Urinary bladder (tissue), 4 donors: ENCODE data around the gene C6orf89. TPM values are rescaled to one million over a fixed set of nuclear protein-coding genes. Genes with fewer than 3 reads are reported as not detected.

ENCODE experiments used
- DNase-seq: peaks from one replicate; pipeline ENCODE4 v3.0.0-alpha.2; 2015; ENCODE audit errors: extremely low spot score
- H3K27ac ChIP-seq: one replicate; pipeline ENCODE4 v1.5.1; 2013; ENCODE audit warnings: low read depth, mild to moderate bottlenecking, moderate library complexity
- H3K36me3 ChIP-seq: one replicate; pipeline ENCODE4 v1.6.1; 2013; ENCODE audit warnings: mild to moderate bottlenecking, moderate library complexity; ENCODE audit not compliant: insufficient read depth
- H3K4me1 ChIP-seq: one replicate; pipeline ENCODE4 v1.6.1; 2013; ENCODE audit warnings: mild to moderate bottlenecking, moderate library complexity; ENCODE audit not compliant: insufficient read depth
- H3K4me3 ChIP-seq: one replicate; pipeline ENCODE4 v1.5.1; 2013; ENCODE audit warnings: low read depth, low read length
- WGBS: extraction: QIAGEN DNeasy Blood & Tissue Kit; methylation state at CpG from one replicate; pipeline ENCODE4 v1.1.7; 2013; 5-methylcytosine and 5-hydroxymethylcytosine counted together
- polyA plus RNA-seq: library from polyadenylated mRNA; stranded (reverse); fragments of 200-250 nt; gene quantifications from one replicate; pipeline ENCODE4 v1.2.3, GENCODE V29; 2013
- total RNA-seq: library from RNA; depleted of rRNA; stranded (reverse); fragments of >200 nt; gene quantifications from one replicate; pipeline ENCODE4 v1.2.3, GENCODE V29; 2014
- donor health status: healthy with polysubstance abuse.
- donor health status: healthy.

Gene C6orf89
- total and polyA plus RNA-seq, 2 donors = 41.3 to 42.2 TPM

DNA sequence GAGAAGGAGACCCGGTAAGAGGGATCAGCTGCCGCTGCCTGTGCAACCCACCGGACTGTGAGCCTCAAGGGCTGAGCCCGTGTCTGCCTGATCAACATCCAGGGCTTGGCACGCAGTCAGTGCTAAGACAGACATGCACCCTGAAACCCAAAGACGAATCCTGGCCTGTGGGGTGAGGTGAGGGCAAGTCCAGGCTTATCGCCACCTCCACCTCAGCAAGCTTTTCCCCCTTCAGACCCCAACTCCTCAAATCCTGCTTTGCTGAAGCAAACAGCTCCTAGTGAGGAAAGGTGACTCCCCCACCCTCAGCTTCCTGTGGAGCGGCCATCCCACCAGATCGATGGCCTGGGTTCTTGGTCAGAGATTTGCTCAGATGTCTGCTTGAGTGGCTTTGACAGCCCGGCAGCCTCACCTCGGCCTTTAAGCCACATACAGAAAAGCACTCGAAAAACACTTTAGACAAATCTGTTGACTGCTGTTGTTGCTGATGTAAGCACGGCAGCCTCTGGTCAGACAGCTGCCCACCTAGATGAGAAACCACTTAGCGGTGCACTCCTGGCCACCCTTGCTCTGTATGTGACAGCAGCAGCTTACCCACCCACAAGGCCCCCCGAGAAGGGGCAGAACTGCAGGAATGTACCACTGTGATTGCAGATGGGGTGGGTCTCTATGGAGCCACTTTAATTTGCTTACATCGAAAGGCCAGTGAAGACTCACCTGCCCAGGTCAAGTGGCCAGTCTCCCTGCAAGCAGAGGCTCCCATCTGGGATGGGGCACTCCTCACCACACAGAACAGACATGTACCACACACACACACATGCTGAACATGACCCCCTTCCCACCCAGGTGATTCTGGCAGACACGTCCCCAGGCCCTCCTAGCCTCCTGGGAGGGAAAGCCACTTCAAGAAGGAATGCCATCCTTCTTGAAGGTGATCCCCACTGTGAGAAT lies 85.4 kb downstream of the C6orf89 start:
- Histone ChIP-seq H3K27ac (no peak overlapping the region), H3K36me3 (peaks cover 2% of the 10 kb centered on the region), H3K4me1 (no peaks in the 10 kb centered on the region), H3K4me3 (no peak overlapping the region)
- WGBS = 84% methylated on average over 17 of the region's 17 CpGs
- no peak for DNase-seq

DNA sequence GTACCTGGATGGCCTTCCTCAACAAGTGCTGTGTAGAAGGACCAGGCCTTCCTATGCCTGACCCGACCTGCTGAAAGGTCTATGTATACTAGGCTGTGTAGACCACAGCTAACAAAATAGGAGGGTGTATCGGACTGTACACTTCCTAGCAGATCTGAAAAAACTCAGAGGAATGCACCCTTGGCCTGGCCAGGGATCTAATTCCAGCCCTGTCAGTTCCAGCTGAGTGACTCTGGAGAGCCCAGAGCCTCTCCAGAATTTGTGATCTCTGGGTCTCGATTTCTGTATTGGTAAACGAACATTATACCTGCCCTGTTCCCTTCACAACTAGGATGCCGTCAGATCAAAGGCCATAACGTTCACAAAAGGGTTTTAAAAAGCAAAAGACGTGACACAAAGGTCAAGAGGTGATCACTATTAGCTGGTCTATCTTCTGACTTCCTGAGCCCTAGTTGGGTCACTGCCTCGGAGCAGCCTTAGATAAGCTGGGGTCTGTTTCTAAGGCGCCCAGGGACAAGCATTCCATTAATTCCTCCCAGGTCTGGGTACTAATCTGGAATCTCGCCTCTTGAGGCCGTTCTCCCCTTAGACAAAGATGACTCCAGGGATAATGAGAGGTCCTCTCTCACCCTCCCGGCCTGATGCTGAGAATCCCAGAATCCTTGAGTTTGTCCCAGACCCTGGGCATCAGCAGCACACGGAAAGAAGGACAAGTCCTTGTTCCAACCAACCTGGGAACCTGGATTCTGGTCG lies 86.3 kb downstream of the C6orf89 start:
- WGBS = 69% methylated on average over 14 of the region's 14 CpGs
- Histone ChIP-seq H3K4me1 (no peaks in the 10 kb centered on the region), H3K36me3 (peaks cover 5% of the 10 kb centered on the region), H3K4me3 (no peak overlapping the region), H3K27ac (no peak overlapping the region)
- no peak for DNase-seq

- Histone ChIP-seq H3K4me1 (no peaks in the 10 kb centered on the region), H3K36me3 (peaks cover 5% of the 10 kb centered on the region), H3K4me3 (no peak overlapping the region), H3K27ac (no peak overlapping the region)
- 90% methylated on average over 1 of the region's 1 CpG for WGBS
- no peak for DNase-seq
These were observed 87.4 kb downstream of the C6orf89 start for GRCh38 chr6:36973190-36973589.

DNA sequence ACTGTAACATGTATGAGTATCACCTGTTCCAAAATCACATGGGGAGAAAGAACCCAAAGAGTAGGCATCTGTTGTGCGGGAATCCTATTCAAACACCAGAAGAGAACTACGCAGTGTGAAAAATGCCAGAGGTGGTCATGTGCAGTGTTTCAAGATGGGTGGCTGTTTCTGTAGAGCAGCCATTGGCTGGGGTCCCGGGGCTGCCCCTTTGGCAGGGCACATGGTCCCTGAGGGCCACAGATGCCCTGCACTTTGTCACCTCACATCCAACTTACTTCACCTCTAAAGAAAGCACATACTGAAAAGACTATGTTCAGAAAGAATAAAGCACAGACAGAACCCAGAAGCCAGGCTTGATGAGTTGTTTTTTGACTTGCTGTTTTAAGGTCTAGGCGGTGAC lies 87.9 kb downstream of the C6orf89 start:
- WGBS = 78% methylated on average over 4 of the region's 4 CpGs
- Histone ChIP-seq H3K27ac (no peak overlapping the region), H3K36me3 (peaks cover 5% of the 10 kb centered on the region), H3K4me3 (no peak overlapping the region), H3K4me1 (no peaks in the 10 kb centered on the region)
- DNase-seq = no peak

DNA sequence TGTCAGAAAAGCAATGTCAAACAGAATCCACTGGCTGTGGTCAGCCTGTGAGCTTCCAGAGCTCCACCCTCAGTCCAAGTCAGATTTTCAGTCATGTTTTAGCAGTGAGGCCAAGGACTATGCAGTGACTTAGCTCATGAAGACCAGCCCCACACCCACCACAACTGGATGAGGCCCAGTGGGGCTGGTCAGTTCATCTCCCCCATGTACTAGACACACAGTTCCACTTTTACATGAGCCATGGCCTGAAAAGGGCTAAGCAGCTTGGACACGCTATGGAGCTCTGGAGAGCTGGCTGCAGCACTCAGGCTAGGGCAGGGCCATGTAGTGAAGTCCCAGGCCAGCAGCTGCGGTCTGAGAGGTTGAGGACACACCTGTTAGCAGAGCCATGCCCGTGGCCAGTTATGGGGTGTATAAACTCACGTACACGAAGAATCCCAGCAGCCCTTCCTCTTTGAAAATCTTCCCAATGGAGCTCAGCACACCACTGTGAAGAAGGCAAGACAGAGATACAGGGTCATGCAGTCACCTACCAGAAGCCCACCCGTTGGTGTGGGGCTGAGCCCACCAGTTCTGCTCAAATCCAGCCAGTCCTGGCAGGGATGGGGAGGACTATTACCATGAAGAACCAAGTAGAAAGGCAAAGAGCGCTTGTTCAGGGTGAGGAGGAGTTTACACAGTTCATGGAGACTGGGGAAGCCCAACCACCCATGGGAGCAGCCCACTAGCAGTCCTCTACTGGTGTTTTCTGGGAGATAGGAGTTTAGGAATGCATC lies 89.7 kb downstream of the C6orf89 start:
- no peak for DNase-seq
- Histone ChIP-seq H3K36me3 (peaks cover 5% of the 10 kb centered on the region), H3K4me3 (no peak overlapping the region), H3K4me1 (no peaks in the 10 kb centered on the region), H3K27ac (no peak overlapping the region)
- 92% methylated on average over 7 of the region's 7 CpGs for WGBS

DNA sequence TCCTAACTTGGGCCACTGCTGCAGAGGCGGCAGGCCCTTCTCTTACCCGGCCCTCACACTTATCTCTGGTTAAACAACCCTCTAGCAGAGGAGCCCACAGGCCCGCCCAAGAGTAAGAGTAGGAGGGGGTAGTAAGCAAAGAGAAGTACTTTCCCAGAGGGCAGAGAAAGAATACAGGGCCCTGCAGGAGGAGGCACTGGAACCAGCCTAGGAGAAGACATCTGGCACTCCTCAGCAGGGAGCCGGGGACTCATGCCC lies 90.2 kb downstream of the C6orf89 start:
- 84% methylated on average over 4 of the region's 4 CpGs for WGBS
- peaks cover 5% of the 10 kb centered on the region for H3K36me3 ChIP-seq
- no peak overlapping the region for H3K27ac ChIP-seq
- no peaks in the 10 kb centered on the region for H3K4me1 ChIP-seq
- DNase-seq = no peak
- H3K4me3 ChIP-seq = no peak overlapping the region

DNA sequence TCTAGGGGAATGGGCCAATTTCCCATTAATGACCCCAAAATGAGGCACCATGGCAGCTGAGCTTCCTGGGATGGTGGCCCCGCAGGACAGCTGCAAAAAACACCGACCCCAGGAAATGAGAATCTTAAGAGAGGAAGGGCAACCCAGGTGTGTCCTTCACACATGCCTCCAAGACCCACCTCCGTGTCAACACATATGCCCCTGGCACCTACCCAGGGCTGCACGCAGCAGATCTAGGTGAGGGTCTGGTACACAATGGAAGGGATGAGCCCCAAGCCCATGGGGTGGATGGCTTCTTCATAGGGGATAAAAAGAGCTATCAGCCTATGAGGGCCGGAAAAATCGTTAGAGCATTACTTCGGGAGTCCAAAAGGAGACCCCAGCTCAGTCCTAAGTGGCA lies 90.8 kb downstream of the C6orf89 start:
- H3K27ac ChIP-seq = no peak overlapping the region
- no peaks in the 10 kb centered on the region for H3K4me1 ChIP-seq
- WGBS = 94% methylated on average over 7 of the region's 7 CpGs
- no peak overlapping the region for H3K4me3 ChIP-seq
- peaks cover 5% of the 10 kb centered on the region for H3K36me3 ChIP-seq
- no peak for DNase-seq

DNA sequence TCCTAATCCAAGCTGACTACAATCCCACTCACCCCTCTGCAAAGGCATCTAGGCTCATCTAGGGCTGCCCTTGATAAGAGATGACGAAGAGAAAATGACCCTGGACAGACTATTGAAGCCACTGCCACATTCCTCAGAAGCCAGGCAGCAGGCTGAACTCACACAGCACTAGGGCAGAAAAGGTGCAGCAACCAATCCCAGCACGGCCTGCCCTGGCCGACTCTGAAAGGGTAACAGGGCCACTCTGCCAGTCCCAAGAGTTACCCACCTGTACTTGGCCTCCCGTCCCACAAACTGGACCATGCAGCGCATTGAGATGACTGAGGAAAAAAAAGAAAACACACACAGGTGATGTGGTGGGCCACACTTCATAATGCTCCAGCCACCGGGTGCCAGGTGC lies 91.2 kb downstream of the C6orf89 start:
- Histone ChIP-seq H3K27ac (no peak overlapping the region), H3K4me3 (no peak overlapping the region), H3K4me1 (no peaks in the 10 kb centered on the region), H3K36me3 (peaks cover 5% of the 10 kb centered on the region)
- DNase-seq = no peak
- WGBS = 91% methylated on average over 6 of the region's 6 CpGs

DNA sequence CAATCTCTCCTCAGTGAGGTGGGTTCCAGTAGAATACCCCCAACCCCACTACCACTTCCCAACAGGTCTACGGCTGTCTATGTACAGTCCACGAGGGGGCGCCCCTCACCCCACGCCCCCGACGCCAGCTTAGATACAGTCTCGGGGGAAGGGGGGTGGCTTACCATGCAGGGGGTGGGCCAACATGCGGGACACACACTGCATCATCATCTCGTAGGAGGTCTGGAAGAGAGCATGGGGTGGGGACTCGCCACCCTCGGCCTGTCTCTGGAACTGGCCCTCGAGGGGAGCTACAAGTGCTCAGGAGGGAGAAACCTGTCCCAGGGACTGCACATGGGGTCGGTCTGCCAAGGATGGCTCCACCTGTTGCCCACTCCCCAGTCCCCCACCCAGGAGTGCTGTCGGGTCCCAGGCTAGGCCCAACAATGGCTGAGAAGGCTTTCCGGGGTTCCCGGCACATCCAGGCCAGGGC lies 91.8 kb downstream of the C6orf89 start:
- no peak overlapping the region for H3K4me3 ChIP-seq
- WGBS = 76% methylated on average over 16 of the region's 16 CpGs
- no peak overlapping the region for H3K27ac ChIP-seq
- DNase-seq = no peak
- H3K4me1 ChIP-seq = no peaks in the 10 kb centered on the region
- H3K36me3 ChIP-seq = peaks cover 5% of the 10 kb centered on the region

Other genes with a start within 250 kb of the C6orf89 start
- 27.4 TPM for gene CDKN1A, start 207.2 kb upstream of the C6orf89 start, total RNA-seq
- 127 TPM for gene CDKN1A, start 207.2 kb upstream of the C6orf89 start, polyA plus RNA-seq
- 0.26 TPM for gene RAB44, start 188.1 kb upstream of the C6orf89 start, total RNA-seq
- gene RAB44, start 188.1 kb upstream of the C6orf89 start, polyA plus RNA-seq = 0.68 TPM
- gene CPNE5, start 46.5 kb upstream of the C6orf89 start, total RNA-seq = 4.5 TPM
- gene CPNE5, start 46.5 kb upstream of the C6orf89 start, polyA plus RNA-seq = 3.3 TPM
- gene PPIL1, start 11.1 kb upstream of the C6orf89 start, total RNA-seq = 29.3 TPM
- 17.7 TPM for gene PPIL1, start 11.1 kb upstream of the C6orf89 start, polyA plus RNA-seq
- gene PI16, start 68.8 kb downstream of the C6orf89 start, total RNA-seq = 67.1 TPM
- 107 TPM for gene PI16, start 68.8 kb downstream of the C6orf89 start, polyA plus RNA-seq
- gene MTCH1, start 100.2 kb downstream of the C6orf89 start, total RNA-seq = 106 TPM
- 184 TPM for gene MTCH1, start 100.2 kb downstream of the C6orf89 start, polyA plus RNA-seq
- gene FGD2, start 119.7 kb downstream of the C6orf89 start, total RNA-seq = 12.8 TPM
- gene FGD2, start 119.7 kb downstream of the C6orf89 start, polyA plus RNA-seq = 10.5 TPM